DOHH2 (cell line): ENCODE data around the gene BCL2L1.

Experiments used
- H3F3A ChIP-seq: fragments of 200-600 bp; sonication (generic), shearing (Covaris generic); 2 replicates; pipeline ENCODE4 v1.6.0; 2016; ENCODE audit warnings: antibody characterized with exemption, mild to moderate bottlenecking; ENCODE audit not compliant: control insufficient read depth, insufficient read depth
- H3K27ac ChIP-seq: fragments of 200-600 bp; sonication (generic); 2 replicates; pipeline ENCODE4 v1.5.1; 2014; ENCODE audit warnings: low read depth, mild to moderate bottlenecking, low read length, moderate library complexity
- H3K27me3 ChIP-seq: fragments of 200-600 bp; sonication (generic); 2 replicates; pipeline ENCODE4 v1.6.1; 2014; ENCODE audit warnings: mild to moderate bottlenecking, low read length, mixed read lengths; ENCODE audit not compliant: control insufficient read depth
- H3K36me3 ChIP-seq: fragments of 200-600 bp; sonication (generic); 2 replicates; pipeline ENCODE4 v1.6.1; 2014; ENCODE audit warnings: mild to moderate bottlenecking, low read length, moderate library complexity, mixed read lengths; ENCODE audit not compliant: control insufficient read depth
- H3K4me1 ChIP-seq: fragments of 200-600 bp; sonication (generic); 2 replicates; pipeline ENCODE4 v1.6.1; 2014; ENCODE audit warnings: mild to moderate bottlenecking, low read length, mixed read lengths; ENCODE audit not compliant: control insufficient read depth
- H3K4me2 ChIP-seq: fragments of 200-600 bp; sonication (generic); 2 replicates; pipeline ENCODE4 v1.6.0; 2014; ENCODE audit warnings: mild to moderate bottlenecking, low read length, moderate library complexity
- H3K4me3 ChIP-seq: fragments of 200-600 bp; sonication (generic); 2 replicates; pipeline ENCODE4 v1.5.1; 2014; ENCODE audit warnings: mild to moderate bottlenecking, low read length, mixed read lengths
- H3K79me2 ChIP-seq: fragments of 200-600 bp; sonication (generic); 2 replicates; pipeline ENCODE4 v1.6.1; 2014; ENCODE audit warnings: mild to moderate bottlenecking, low read length, mixed read lengths; ENCODE audit not compliant: control insufficient read depth
- H3K9me2 ChIP-seq: fragments of 200-600 bp; sonication (generic); replicated peaks from 2 replicates; pipeline ENCODE4 v1.6.1; 2014; ENCODE audit warnings: mild to moderate bottlenecking, low read length, mixed read lengths; ENCODE audit not compliant: control insufficient read depth
- H3K9me3 ChIP-seq: fragments of 200-600 bp; sonication (generic); 2 replicates; pipeline ENCODE4 v1.6.1; 2014; ENCODE audit warnings: antibody characterized with exemption, low read length, mixed read lengths; ENCODE audit not compliant: control insufficient read depth, insufficient read depth
- H4K20me1 ChIP-seq: fragments of 200-600 bp; sonication (generic); 2 replicates; pipeline ENCODE4 v1.6.0; 2014; ENCODE audit warnings: low read depth, mild to moderate bottlenecking, antibody characterized with exemption, low read length, moderate library complexity; ENCODE audit not compliant: control insufficient read depth, insufficient read depth
- EZH2phosphoT487 ChIP-seq: fragments of 200-600 bp; sonication (generic); IDR thresholded peaks from 2 replicates; pipeline ENCODE4 v1.6.1; 2017; ENCODE audit warnings: borderline replicate concordance, mild to moderate bottlenecking, antibody characterized with exemption, low read length, moderate library complexity, mixed read lengths
- TF ChIP-seq, protein P1 (sequence below): fragments of 200-600 bp; sonication (generic); IDR thresholded peaks from one replicate; pipeline ENCODE4 v1.5.1; 2014; ENCODE audit warnings: antibody characterized with exemption, mild to moderate bottlenecking, low read depth, low read length; ENCODE audit not compliant: poor library complexity, severe bottlenecking

The BCL2L1 gene

DNA sequence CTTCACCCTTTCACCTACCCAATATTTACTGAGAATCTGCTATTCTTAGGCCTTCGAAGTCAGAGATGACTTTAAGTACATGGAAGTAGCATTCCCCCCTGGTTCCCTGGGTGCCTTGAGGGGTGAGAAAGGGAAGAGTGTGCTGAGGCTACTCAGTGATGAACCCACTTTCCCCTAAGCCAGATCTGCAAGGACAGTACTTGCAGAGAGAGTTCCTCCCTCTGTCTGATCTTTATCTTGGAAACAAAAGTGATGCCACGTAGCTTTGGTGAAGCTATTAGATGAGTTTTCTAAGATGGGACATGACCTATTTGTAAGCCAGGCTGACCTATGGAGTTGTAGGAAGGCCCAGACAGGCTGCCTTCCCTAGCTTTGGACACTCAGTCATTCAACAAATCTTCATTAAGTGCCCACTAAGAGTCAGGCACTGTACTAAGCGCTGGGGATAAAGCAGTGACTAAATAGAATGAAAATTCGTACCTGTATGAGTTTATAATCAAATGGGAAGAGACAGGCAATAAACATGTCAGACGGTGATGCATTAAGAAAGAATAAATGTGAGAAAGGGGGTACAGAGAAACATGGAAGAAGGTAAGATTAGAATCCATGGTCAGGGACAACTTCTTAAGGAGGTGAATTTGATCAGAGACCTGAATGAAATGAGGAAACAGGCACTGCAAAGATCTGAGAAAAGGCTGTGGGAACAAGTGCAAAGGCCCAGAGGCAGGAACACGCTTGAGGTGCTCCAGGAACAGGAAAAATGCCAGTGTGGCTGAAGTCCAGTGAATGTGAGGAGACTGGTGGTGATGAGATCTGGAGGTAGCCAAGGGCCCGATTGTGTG, 42.2 kb downstream of the BCL2L1 start:
- TF ChIP-seq EZH2phosphoT487, result no peak
- TF ChIP-seq, protein P1, sequence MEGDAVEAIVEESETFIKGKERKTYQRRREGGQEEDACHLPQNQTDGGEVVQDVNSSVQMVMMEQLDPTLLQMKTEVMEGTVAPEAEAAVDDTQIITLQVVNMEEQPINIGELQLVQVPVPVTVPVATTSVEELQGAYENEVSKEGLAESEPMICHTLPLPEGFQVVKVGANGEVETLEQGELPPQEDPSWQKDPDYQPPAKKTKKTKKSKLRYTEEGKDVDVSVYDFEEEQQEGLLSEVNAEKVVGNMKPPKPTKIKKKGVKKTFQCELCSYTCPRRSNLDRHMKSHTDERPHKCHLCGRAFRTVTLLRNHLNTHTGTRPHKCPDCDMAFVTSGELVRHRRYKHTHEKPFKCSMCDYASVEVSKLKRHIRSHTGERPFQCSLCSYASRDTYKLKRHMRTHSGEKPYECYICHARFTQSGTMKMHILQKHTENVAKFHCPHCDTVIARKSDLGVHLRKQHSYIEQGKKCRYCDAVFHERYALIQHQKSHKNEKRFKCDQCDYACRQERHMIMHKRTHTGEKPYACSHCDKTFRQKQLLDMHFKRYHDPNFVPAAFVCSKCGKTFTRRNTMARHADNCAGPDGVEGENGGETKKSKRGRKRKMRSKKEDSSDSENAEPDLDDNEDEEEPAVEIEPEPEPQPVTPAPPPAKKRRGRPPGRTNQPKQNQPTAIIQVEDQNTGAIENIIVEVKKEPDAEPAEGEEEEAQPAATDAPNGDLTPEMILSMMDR, result no peak
- H3K9me2 ChIP-seq, result no peaks in the 10 kb centered on the region
- H3K4me3 ChIP-seq, result no peak overlapping the region
- H3F3A ChIP-seq, result no peaks in the 10 kb centered on the region
- H3K27me3 ChIP-seq, result no peaks in the 10 kb centered on the region
- no peaks in the 10 kb centered on the region for H3K9me3 ChIP-seq
- no peaks in the 10 kb centered on the region for H3K79me2 ChIP-seq
- peaks cover 20% of the 10 kb centered on the region for H3K4me1 ChIP-seq
- no peak overlapping the region for H3K4me2 ChIP-seq
- peaks cover 1% of the 10 kb centered on the region for H3K36me3 ChIP-seq
- no peak overlapping the region for H3K27ac ChIP-seq
- no peaks in the 10 kb centered on the region for H4K20me1 ChIP-seq

DNA sequence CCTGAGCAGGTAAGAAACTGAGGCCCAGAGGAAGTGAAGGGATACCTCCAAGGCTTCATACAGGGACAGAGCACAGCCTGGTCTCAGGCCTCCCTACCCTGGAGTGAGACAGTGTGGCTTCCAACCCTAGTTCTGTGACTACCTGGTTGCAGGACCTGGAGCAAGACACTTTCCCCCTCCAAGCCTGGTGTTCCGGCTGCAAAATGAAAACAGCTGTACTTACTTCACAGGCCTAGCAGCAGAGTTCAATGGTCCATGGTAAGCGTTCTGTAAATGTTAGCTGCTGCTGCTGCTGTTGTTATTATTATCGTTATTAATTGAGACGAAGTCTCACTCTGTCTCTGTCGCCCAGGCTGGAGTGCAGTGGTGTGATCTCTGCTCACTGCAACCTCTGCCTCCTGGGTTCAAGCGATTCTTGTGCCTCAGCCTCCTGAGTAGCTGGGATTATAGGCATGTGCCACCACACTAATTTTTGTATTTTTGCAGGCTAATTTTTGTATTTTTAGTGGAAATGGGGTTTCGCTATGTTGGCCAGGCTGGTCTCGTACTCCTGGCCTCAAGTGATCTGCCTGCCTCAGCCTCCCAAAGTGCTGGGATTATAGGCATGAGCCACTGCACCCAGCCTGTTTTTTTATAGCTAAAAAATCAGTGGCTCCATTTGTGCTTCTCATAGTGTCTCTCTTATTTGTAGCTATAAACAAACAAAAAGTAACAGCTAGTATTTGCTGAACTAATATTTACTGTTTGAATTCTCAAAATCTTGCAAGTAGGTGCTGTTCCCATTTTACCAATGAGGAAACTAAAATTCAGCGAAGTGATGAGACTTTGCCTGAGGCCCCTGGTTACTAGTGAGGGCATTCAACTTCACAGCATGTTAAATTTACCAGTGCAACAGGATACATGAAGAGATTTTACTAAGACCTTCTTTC, 43.0 kb downstream of the BCL2L1 start:
- H3K27me3 ChIP-seq, result no peaks in the 10 kb centered on the region
- TF ChIP-seq, protein P1, result no peak
- no peak for TF ChIP-seq EZH2phosphoT487
- no peaks in the 10 kb centered on the region for H4K20me1 ChIP-seq
- H3K79me2 ChIP-seq, result no peaks in the 10 kb centered on the region
- H3K9me2 ChIP-seq, result no peaks in the 10 kb centered on the region
- peaks cover 19% of the 10 kb centered on the region for H3K4me1 ChIP-seq
- no peaks in the 10 kb centered on the region for H3K9me3 ChIP-seq
- no peaks in the 10 kb centered on the region; the same call in 1 of the 2 replicates for H3K36me3 ChIP-seq
- H3K4me2 ChIP-seq, result no peak overlapping the region
- H3K27ac ChIP-seq, result no peak overlapping the region
- H3F3A ChIP-seq, result no peaks in the 10 kb centered on the region
- H3K4me3 ChIP-seq, result no peak overlapping the region

DNA sequence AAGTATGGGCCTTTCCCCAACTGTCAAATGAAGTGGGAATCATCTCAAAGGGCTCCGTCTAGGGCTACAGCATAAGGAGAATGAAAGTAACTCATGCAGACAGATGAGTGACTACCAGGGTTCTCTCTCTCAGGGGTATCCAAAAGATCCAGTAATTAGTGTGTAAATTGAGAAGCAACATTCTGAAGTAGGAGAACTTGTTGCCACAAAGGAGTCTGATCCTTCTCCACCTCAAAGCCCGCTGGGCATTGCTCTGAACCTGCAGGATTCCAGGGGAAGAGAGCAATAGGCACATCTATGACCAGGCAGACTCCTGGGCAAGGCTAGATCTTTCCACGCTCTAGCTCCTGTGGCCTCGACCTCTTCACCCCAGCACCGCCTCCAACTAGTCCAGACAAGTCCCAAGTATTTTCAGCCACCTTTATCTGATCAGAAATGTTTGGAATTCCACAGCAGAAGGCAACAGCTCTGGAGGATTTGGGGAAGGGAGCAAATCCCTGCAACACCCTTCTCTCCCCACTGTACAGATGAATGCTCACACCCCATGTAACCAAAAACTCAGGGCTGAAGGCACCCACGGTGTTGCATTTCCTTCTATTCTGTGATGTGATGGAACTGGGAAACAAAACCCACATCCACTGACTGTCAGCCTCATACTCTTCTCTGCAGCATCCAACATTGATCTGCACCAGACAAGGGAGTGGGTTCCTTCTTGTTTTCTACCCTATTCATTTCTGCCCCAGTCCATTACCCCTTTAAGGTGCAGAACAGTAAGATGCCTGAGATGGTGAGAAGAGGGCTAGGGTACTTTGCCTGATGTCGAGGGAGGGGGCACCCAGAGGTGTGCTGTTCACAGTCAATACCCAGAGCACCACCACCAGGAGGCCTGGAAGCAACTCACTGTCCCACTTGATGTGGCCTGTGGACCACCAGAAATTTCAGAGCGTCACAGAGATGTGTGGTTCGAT, 44.0 kb downstream of the BCL2L1 start:
- Histone ChIP-seq H3K27ac (no peak overlapping the region), H3K9me3 (no peaks in the 10 kb centered on the region), H3K4me1 (peaks cover 14% of the 10 kb centered on the region), H3K36me3 (no peaks in the 10 kb centered on the region), H3F3A (no peaks in the 10 kb centered on the region), H4K20me1 (no peaks in the 10 kb centered on the region), H3K27me3 (no peaks in the 10 kb centered on the region), H3K9me2 (no peaks in the 10 kb centered on the region), H3K4me3 (no peak overlapping the region), H3K4me2 (no peak overlapping the region), H3K79me2 (no peaks in the 10 kb centered on the region)
- TF ChIP-seq, protein P1, result no peak
- TF ChIP-seq EZH2phosphoT487, result no peak
